Sigmoid colon (tissue), 7 donors: ENCODE data around the gene ZMIZ1. TPM values are rescaled to one million over a fixed set of nuclear protein-coding genes. Genes with fewer than 3 reads are reported as not detected.
"Not testable (repeated sequence)": the region's sequence is repeated elsewhere in the genome, so short reads cannot be mapped to it uniquely, and the experiment has no call there.

Source experiments
- DNase-seq: peaks from one replicate; pipeline ENCODE4 v3.0.0-alpha.2; 2019
- H3K27ac ChIP-seq, 4 donors: fragments of 200-600 bp; sonication (generic); one replicate each; pipeline ENCODE4 v1.5.1; 2016 to 2019; ENCODE audit warnings: mild to moderate bottlenecking in 1 of 4
- H3K27me3 ChIP-seq, 3 donors: fragments of 200-600 bp; sonication (generic); one replicate each; pipeline ENCODE4 v1.5.1; 2019; ENCODE audit warnings: mild to moderate bottlenecking in 1 of 3
- H3K36me3 ChIP-seq, 4 donors: fragments of 200-600 bp; sonication (generic); one replicate each; pipeline ENCODE4 v1.5.1; 2016 to 2019
- H3K4me1 ChIP-seq, 4 donors: fragments of 200-600 bp; sonication (generic); one replicate each; pipeline ENCODE4 v1.5.1; 2017 to 2019
- H3K4me3 ChIP-seq, 4 donors: fragments of 200-600 bp; sonication (generic); one replicate each; pipeline ENCODE4 v1.5.1; 2017 to 2019; ENCODE audit warnings: mild to moderate bottlenecking in 2 of 4, moderate library complexity in 1 of 4
- H3K9me3 ChIP-seq, 4 donors: fragments of 200-600 bp in 3 of 4; sonication (generic) in 3 of 4; one replicate each; pipeline versions ENCODE4 v1.5.1 to v1.6.1; 2013 to 2019
- CTCF ChIP-seq, 4 experiments: fragments of 450-650 bp in 3 of 4; fragments of 200-600 bp in 1 of 4; IDR thresholded peaks; one replicate each; pipeline ENCODE4 v1.5.1; 2016 to 2019; ENCODE audit warnings: antibody characterized with exemption in 4 of 4, mild to moderate bottlenecking in 3 of 4, moderate library complexity in 2 of 4
- EP300 ChIP-seq, 4 donors: sonication (generic); formaldehyde crosslinking; IDR thresholded peaks; one replicate each; pipeline ENCODE4 v1.6.1; 2017; ENCODE audit warnings: antibody characterized with exemption in 4 of 4
- POLR2A ChIP-seq, 2 donors: fragments of 450-650 bp; IDR thresholded peaks; one replicate each; pipeline ENCODE4 v1.6.1; 2016; ENCODE audit warnings: antibody characterized with exemption in 2 of 2, mild to moderate bottlenecking in 2 of 2, moderate library complexity in 2 of 2
- POLR2AphosphoS5 ChIP-seq, 4 donors: sonication (generic); formaldehyde crosslinking; IDR thresholded peaks; one replicate each; pipeline ENCODE4 v1.6.1; 2017; ENCODE audit warnings: antibody characterized with exemption in 4 of 4
- WGBS, 2 donors: extraction: QIAGEN DNeasy Blood & Tissue Kit; methylation state at CpG; one replicate each; pipeline ENCODE4 v1.1.7; 2013; 5-methylcytosine and 5-hydroxymethylcytosine counted together
- intact Hi-C: fragments of 100-400 bp; cut with DNase I; formaldehyde crosslinking; loops from one replicate; pipeline ENCODE4 v1.15.1; 2023
- polyA plus RNA-seq, 3 donors: library from polyadenylated mRNA; stranded (reverse); fragments of 200-250 nt; gene quantifications; one replicate each; pipeline ENCODE4 v1.2.3, GENCODE V29; 2013
- total RNA-seq, 4 donors: library from RNA; depleted of rRNA; stranded (reverse); fragments of >200 nt; gene quantifications; one replicate each; pipeline ENCODE4 v1.1.0, GENCODE V29; 2016
- donor health status: healthy with polysubstance abuse.
- donor health status: Bipolar disorder and iron deficiency.
- donor health status: healthy.

Gene ZMIZ1
- total and polyA plus RNA-seq, 7 donors, result 17.4 to 49.3 (median 31.5) TPM

GRCh38 chr10:79275105-79275430 is 206.3 kb downstream of the ZMIZ1 start:
- intact Hi-C loops, result loop anchor here (1.0 kb wide), 1 partner anchor 52 kb away; no protein-coding TSS in a partner anchor
- H3K27ac ChIP-seq, result peak overlapping the region; percentile 71 to 96 (median 90)
- no peak for DNase-seq
- H3K27me3 ChIP-seq, result no peaks in the 10 kb centered on the region
- 72 to 75% methylated on average over 3 of the region's 3 CpGs for WGBS, 2 donors
- H3K4me1 ChIP-seq, result peaks cover 0 to 81% (median 65%) of the 10 kb centered on the region in 4 donors
- H3K36me3 ChIP-seq, result peaks cover 12 to 24% (median 14%) of the 10 kb centered on the region in 4 donors
- TF ChIP-seq EP300 (IDR thresholded peaks at IDR 0.05) (no peak), POLR2A (IDR thresholded peaks at IDR 0.05) (no peak), POLR2AphosphoS5 (IDR thresholded peaks at IDR 0.05) (no peak), CTCF (IDR thresholded peaks at IDR 0.05) (no peak)
- H3K9me3 ChIP-seq, result no peaks in the 10 kb centered on the region
- H3K4me3 ChIP-seq, result peak overlapping the region in 1 of 4 donors; percentile 5

GRCh38 chr10:79275431-79275851 is 206.7 kb downstream of the ZMIZ1 start:
- TF ChIP-seq EP300 (IDR thresholded peaks at IDR 0.05) (no peak), POLR2A (IDR thresholded peaks at IDR 0.05) (no peak), CTCF (IDR thresholded peaks at IDR 0.05) (no peak), POLR2AphosphoS5 (IDR thresholded peaks at IDR 0.05) (no peak)
- peak; percentile 86 for DNase-seq
- WGBS, 2 donors, result 74 to 75% methylated on average over 10 of the region's 10 CpGs
- Histone ChIP-seq H3K36me3 (peaks cover 12 to 27% (median 14%) of the 10 kb centered on the region in 4 donors), H3K4me3 (peak overlapping the region in 1 of 4 donors; percentile 5), H3K27ac (peak overlapping the region; percentile 71 to 96 (median 90)), H3K27me3 (no peaks in the 10 kb centered on the region), H3K4me1 (peaks cover 0 to 77% (median 61%) of the 10 kb centered on the region in 4 donors), H3K9me3 (no peaks in the 10 kb centered on the region)
- intact Hi-C loops, result loop anchor here (1.0 kb wide), 1 partner anchor 52 kb away; no protein-coding TSS in a partner anchor

GRCh38 chr10:79277579-79278269 is 209.0 kb downstream of the ZMIZ1 start:
- WGBS, 2 donors, result 92 to 94% methylated on average over 13 of the region's 13 CpGs
- peaks cover 12 to 46% (median 17%) of the 10 kb centered on the region in 4 donors for H3K36me3 ChIP-seq
- no peak for TF ChIP-seq EP300 (IDR thresholded peaks at IDR 0.05)
- TF ChIP-seq POLR2A (IDR thresholded peaks at IDR 0.05), result no peak

GRCh38 chr10:79279047-79279446 is 210.3 kb downstream of the ZMIZ1 start:
- DNase-seq, H3K27ac ChIP-seq, H3K4me3 ChIP-seq, H3K27me3 ChIP-seq, H3K9me3 ChIP-seq, intact Hi-C loops: not testable (repeated sequence)
- 97 to 98% methylated on average over 33 of the region's 33 CpGs for WGBS, 2 donors
- H3K4me1 ChIP-seq, result peaks cover 0 to 59% (median 36%) of the 10 kb centered on the region in 4 donors
- H3K36me3 ChIP-seq, result peaks cover 12 to 52% (median 17%) of the 10 kb centered on the region in 4 donors

More at GRCh38 chr10:79277579-79278269, 209.0 kb downstream of the ZMIZ1 start:
- intact Hi-C loops, result no loop called here
- DNase-seq, result no peak
- Histone ChIP-seq H3K4me1 (peaks cover 0 to 60% (median 39%) of the 10 kb centered on the region in 4 donors), H3K9me3 (no peaks in the 10 kb centered on the region), H3K27me3 (no peaks in the 10 kb centered on the region), H3K4me3 (no peak overlapping the region), H3K27ac (peak overlapping the region in 3 of 4 donors; percentile 87 to 96 (median 94))

GRCh38 chr10:79280956-79281355 is 212.2 kb downstream of the ZMIZ1 start:
- 93% methylated on average over 6 of the region's 6 CpGs for WGBS, 2 donors
- H3K27me3 ChIP-seq, result no peaks in the 10 kb centered on the region
- TF ChIP-seq EP300 (IDR thresholded peaks at IDR 0.05), result no peak
- TF ChIP-seq CTCF (IDR thresholded peaks at IDR 0.05), result no peak
- TF ChIP-seq POLR2A (IDR thresholded peaks at IDR 0.05), result no peak
- TF ChIP-seq POLR2AphosphoS5 (IDR thresholded peaks at IDR 0.05), result no peak
- H3K36me3 ChIP-seq, result peaks cover 12 to 58% (median 17%) of the 10 kb centered on the region in 4 donors
- no peak overlapping the region for H3K4me3 ChIP-seq
- peak overlapping the region in 1 of 4 donors; percentile 13 for H3K27ac ChIP-seq
- intact Hi-C loops, result no loop called here
- no peaks in the 10 kb centered on the region for H3K9me3 ChIP-seq
- no peak for DNase-seq
- H3K4me1 ChIP-seq, result peaks cover 0 to 59% (median 36%) of the 10 kb centered on the region in 4 donors
